ENCODE results near the gene SCUBE2.
A peak's percentile ranks its signal among the peaks of the same experiment; 100 is the strongest.
"Not testable (repeated sequence)": the region's sequence is repeated elsewhere in the genome, so short reads cannot be mapped to it uniquely, and the experiment has no call there.

Gene SCUBE2

GRCh38 chr11:9039863-9040262 lies 51.5 kb downstream of the SCUBE2 start:
- no peak for DNase-seq

- DNase-seq = no peak
Observed at GRCh38 chr11:9039198-9039597, 52.2 kb downstream of the SCUBE2 start.

- DNase-seq = no peak
Observed at GRCh38 chr11:9038541-9038940, 52.9 kb downstream of the SCUBE2 start.

- DNase-seq = no peak
Observed at GRCh38 chr11:9037963-9038362, 53.4 kb downstream of the SCUBE2 start.

- no peak for DNase-seq
Observed at GRCh38 chr11:9037046-9037780, 54.2 kb downstream of the SCUBE2 start.

- DNase-seq = no peak
Observed at GRCh38 chr11:9030601-9031000, 60.8 kb downstream of the SCUBE2 start.

- DNase-seq = no peak
Observed at GRCh38 chr11:9029422-9029821, 62.0 kb downstream of the SCUBE2 start.

GRCh38 chr11:9028581-9028980 lies 62.8 kb downstream of the SCUBE2 start:
- DNase-seq = no peak

- DNase-seq = no peak
Observed at GRCh38 chr11:9025101-9025850, 66.1 kb downstream of the SCUBE2 start.

- no peak for DNase-seq
Observed at GRCh38 chr11:9022961-9023680, 68.3 kb downstream of the SCUBE2 start.

- DNase-seq = no peak
Observed at GRCh38 chr11:9020916-9021315, 70.5 kb downstream of the SCUBE2 start.

- no peak for DNase-seq
Observed at GRCh38 chr11:9019861-9020260, 71.5 kb downstream of the SCUBE2 start.

- DNase-seq = no peak
Observed at GRCh38 chr11:9017773-9018172, 73.6 kb downstream of the SCUBE2 start.

GRCh38 chr11:9016916-9017642 lies 74.3 kb downstream of the SCUBE2 start:
- DNase-seq = no peak

GRCh38 chr11:9015677-9016076 lies 75.7 kb downstream of the SCUBE2 start:
- DNase-seq = peak; percentile 23

GRCh38 chr11:9014826-9015225 lies 76.6 kb downstream of the SCUBE2 start:
- DNase-seq = no peak

- DNase-seq = no peak
Observed at GRCh38 chr11:9013373-9013772, 78.0 kb downstream of the SCUBE2 start.

GRCh38 chr11:9009538-9009937 lies 81.9 kb downstream of the SCUBE2 start:
- DNase-seq = not testable (repeated sequence)

- DNase-seq = no peak
Observed at GRCh38 chr11:9008661-9009060, 82.7 kb downstream of the SCUBE2 start.

GRCh38 chr11:9008011-9008550 lies 83.3 kb downstream of the SCUBE2 start:
- no peak for DNase-seq

GRCh38 chr11:9005087-9005486 lies 86.3 kb downstream of the SCUBE2 start:
- no peak for DNase-seq

GRCh38 chr11:9004183-9004926 lies 87.0 kb downstream of the SCUBE2 start:
- DNase-seq = peak; percentile 22
